Neural crest cell (in vitro differentiated cells): Measurements from ENCODE around the gene MEGF8. TPM values are rescaled to one million over a fixed set of nuclear protein-coding genes. Genes with fewer than 3 reads are reported as not detected.
"Not testable (repeated sequence)": the region's sequence is repeated elsewhere in the genome, so short reads cannot be mapped to it uniquely, and the experiment has no call there.

ENCODE experiments used
- DNase-seq: peaks from one replicate; pipeline ENCODE4 v3.0.0; 2021; ENCODE audit warnings: low read depth, mixed read lengths, low spot score
- H3K27ac Mint-ChIP-seq: one replicate; pipeline ENCODE4 v1.8.0; 2021; ENCODE audit warnings: mild to moderate bottlenecking, mixed read lengths; ENCODE audit not compliant: unreplicated experiment
- H3K27me3 Mint-ChIP-seq: 2 replicates; pipeline ENCODE4 v1.8.0; 2021; ENCODE audit warnings: low read depth, mild to moderate bottlenecking, mixed read lengths
- H3K36me3 Mint-ChIP-seq: 2 replicates; pipeline ENCODE4 v1.8.0; 2021; ENCODE audit warnings: low read depth, mild to moderate bottlenecking, mixed read lengths
- H3K4me1 Mint-ChIP-seq: 2 replicates; pipeline ENCODE4 v1.8.0; 2021; ENCODE audit warnings: mixed read lengths
- H3K4me3 Mint-ChIP-seq: one replicate; pipeline ENCODE4 v1.8.0; 2021; ENCODE audit warnings: mild to moderate bottlenecking, mixed read lengths
- H3K9me3 Mint-ChIP-seq: 2 replicates; pipeline ENCODE4 v1.8.0; 2021; ENCODE audit warnings: mixed read lengths
- total RNA-seq: library from RNA; stranded (reverse); gene quantifications from 2 replicates; pipeline ENCODE4 v1.2.1, GENCODE V29; 2021
- TF ChIP-seq, protein P1 (sequence below): fragments of 200-600 bp; sonication (generic); conservative IDR thresholded peaks from 2 replicates; pipeline ENCODE4 v1.5.0; 2021; ENCODE audit warnings: antibody characterized with exemption, mild to moderate bottlenecking

The MEGF8 gene
- total RNA-seq, 1 donor from 2014 or later: 39.2 TPM

DNA sequence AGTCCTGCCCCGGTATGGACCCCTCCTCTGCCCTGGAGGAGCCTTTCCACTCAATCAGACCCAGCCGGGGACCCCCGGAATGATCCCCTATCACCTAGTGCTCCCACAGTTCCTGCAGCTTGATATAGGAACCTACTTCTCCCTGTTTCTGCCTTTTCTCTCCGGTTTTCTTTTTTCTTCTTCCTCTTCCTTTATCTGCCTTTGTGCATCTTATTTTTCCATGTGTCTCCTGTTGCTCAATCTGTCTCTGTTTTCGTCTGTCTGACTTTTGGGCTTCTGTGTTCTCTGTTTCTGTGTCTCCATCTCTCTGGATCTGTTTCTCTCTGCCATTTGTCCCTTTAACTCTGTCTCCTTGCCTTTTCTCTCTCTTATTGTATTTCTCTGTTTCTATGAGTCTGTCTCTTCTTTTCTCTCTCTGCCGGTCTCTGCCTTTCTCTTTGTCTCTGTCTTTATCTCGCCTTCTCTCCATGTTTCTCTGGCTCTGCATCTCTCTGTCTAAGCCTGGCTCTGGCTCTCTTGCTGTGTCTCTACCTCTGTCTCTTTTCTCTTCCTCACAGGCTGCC lies 10.0 kb downstream of the MEGF8 start:
- H3K9me3 Mint-ChIP-seq: no peaks in the 10 kb centered on the region
- H3K4me3 Mint-ChIP-seq: no peak overlapping the region

DNA sequence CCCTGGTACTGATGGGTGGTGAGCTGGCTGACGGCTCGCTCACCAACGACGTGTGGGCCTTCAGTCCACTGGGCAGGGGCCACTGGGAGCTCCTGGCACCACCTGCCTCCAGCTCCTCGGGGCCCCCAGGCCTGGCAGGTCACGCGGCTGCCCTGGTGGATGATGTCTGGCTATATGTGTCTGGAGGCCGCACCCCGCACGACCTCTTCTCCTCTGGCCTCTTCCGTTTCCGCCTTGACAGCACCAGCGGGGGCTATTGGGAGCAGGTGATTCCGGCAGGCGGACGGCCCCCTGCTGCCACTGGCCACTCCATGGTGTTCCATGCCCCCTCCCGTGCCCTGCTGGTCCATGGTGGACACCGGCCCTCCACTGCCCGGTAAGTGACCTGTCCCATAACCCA lies 10.5 kb downstream of the MEGF8 start:
- DNase-seq: no peak
- no peaks in the 10 kb centered on the region for H3K9me3 Mint-ChIP-seq
- no peak overlapping the region for H3K27ac Mint-ChIP-seq
- TF ChIP-seq, protein P1, sequence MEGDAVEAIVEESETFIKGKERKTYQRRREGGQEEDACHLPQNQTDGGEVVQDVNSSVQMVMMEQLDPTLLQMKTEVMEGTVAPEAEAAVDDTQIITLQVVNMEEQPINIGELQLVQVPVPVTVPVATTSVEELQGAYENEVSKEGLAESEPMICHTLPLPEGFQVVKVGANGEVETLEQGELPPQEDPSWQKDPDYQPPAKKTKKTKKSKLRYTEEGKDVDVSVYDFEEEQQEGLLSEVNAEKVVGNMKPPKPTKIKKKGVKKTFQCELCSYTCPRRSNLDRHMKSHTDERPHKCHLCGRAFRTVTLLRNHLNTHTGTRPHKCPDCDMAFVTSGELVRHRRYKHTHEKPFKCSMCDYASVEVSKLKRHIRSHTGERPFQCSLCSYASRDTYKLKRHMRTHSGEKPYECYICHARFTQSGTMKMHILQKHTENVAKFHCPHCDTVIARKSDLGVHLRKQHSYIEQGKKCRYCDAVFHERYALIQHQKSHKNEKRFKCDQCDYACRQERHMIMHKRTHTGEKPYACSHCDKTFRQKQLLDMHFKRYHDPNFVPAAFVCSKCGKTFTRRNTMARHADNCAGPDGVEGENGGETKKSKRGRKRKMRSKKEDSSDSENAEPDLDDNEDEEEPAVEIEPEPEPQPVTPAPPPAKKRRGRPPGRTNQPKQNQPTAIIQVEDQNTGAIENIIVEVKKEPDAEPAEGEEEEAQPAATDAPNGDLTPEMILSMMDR: no peak
- H3K4me1 Mint-ChIP-seq: no peaks in the 10 kb centered on the region
- no peaks in the 10 kb centered on the region for H3K36me3 Mint-ChIP-seq
- no peak overlapping the region for H3K4me3 Mint-ChIP-seq
- H3K27me3 Mint-ChIP-seq: no peaks in the 10 kb centered on the region

More for the DNA sequence above, 10.0 kb downstream of the MEGF8 start:
- TF ChIP-seq, protein P1: no peak
- no peak for DNase-seq
- H3K36me3 Mint-ChIP-seq: no peaks in the 10 kb centered on the region
- no peaks in the 10 kb centered on the region for H3K27me3 Mint-ChIP-seq
- H3K27ac Mint-ChIP-seq: no peak overlapping the region
- peaks cover 4% of the 10 kb centered on the region for H3K4me1 Mint-ChIP-seq

DNA sequence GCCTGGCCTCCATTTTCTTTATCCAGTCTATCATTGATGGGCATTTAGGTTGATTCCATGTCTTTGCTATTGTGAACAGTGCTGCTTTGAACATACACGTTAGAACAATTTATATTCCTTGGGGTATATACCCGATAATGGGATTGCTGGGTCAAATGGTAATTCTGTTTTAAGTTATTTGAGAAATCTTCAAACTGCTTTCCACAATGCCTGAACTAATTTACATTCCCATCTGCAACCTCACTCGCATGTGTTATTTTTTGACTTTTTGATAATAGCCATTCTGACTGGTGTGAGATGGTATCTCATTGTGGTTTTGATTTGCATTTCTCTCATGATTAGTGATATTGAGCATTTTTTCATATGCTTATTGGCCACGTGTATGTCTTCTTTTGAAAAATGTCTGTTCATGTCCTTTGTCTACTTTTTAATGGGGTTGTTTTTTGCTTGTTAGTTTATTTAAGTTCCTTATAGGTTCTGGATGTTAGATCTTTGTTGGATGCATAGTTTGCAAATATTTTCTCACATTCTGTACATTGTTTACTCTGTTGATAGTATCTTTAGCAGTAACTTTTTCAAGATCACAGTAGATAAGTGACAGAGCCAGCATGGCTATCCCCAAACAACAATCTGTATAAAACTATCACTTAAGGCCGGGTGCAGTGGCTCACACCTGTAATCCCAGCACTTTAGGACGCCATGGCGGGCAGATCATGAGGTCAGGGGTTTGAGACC lies 13.9 kb downstream of the MEGF8 start:
- not testable (repeated sequence) for H3K36me3 Mint-ChIP-seq, H3K27me3 Mint-ChIP-seq, H3K4me3 Mint-ChIP-seq, H3K4me1 Mint-ChIP-seq, H3K27ac Mint-ChIP-seq, H3K9me3 Mint-ChIP-seq, DNase-seq

- not testable (repeated sequence) for H3K36me3 Mint-ChIP-seq, H3K4me1 Mint-ChIP-seq, H3K27me3 Mint-ChIP-seq, H3K9me3 Mint-ChIP-seq, DNase-seq, H3K4me3 Mint-ChIP-seq, H3K27ac Mint-ChIP-seq
These were observed 14.5 kb downstream of the MEGF8 start for GRCh38 chr19:42339922-42340321.

- no peak for DNase-seq
- no peak overlapping the region for H3K27ac Mint-ChIP-seq
- TF ChIP-seq, protein P1: peak; percentile 35
These were observed 18.1 kb downstream of the MEGF8 start for GRCh38 chr19:42343344-42344110.

GRCh38 chr19:42344336-42344893 lies 19.0 kb downstream of the MEGF8 start:
- Mint-ChIP-seq H3K4me1 (no peaks in the 10 kb centered on the region), H3K27ac (no peak overlapping the region), H3K36me3 (peaks cover 7% of the 10 kb centered on the region), H3K9me3 (no peaks in the 10 kb centered on the region), H3K27me3 (no peaks in the 10 kb centered on the region), H3K4me3 (no peak overlapping the region)
- TF ChIP-seq, protein P1: no peak
- DNase-seq: no peak

More at GRCh38 chr19:42343344-42344110, 18.1 kb downstream of the MEGF8 start:
- Mint-ChIP-seq H3K9me3 (no peaks in the 10 kb centered on the region), H3K27me3 (no peaks in the 10 kb centered on the region), H3K4me3 (no peak overlapping the region), H3K36me3 (peaks cover 5% of the 10 kb centered on the region), H3K4me1 (no peaks in the 10 kb centered on the region)
